Liver (tissue), 9 donors: Measurements from ENCODE around the gene SH2B3. TPM values are rescaled to one million over a fixed set of nuclear protein-coding genes. Genes with fewer than 3 reads are reported as not detected.

ENCODE experiments used
- DNase-seq: peaks from one replicate; pipeline ENCODE4 v3.0.0-alpha.2; 2017; ENCODE audit warnings: low spot score
- H3K27ac ChIP-seq, 2 donors: one replicate each; pipeline ENCODE4 v1.7.0; 2013; ENCODE audit warnings: inconsistent platforms in 2 of 2, low read length in 2 of 2, control low read depth in 1 of 2, low read depth in 1 of 2, mild to moderate bottlenecking in 1 of 2
- H3K27me3 ChIP-seq, 4 donors: one replicate each; pipeline versions ENCODE4 v1.6.1 to v1.7.0; 2013; ENCODE audit warnings: low read length in 3 of 4, inconsistent platforms in 1 of 4, mild to moderate bottlenecking in 1 of 4, moderate library complexity in 1 of 4; ENCODE audit not compliant: control insufficient read depth in 4 of 4, insufficient read depth in 4 of 4
- H3K36me3 ChIP-seq, 4 donors: one replicate each; pipeline versions ENCODE4 v1.6.1 to v1.7.0; 2013; ENCODE audit warnings: low read length in 3 of 4, mild to moderate bottlenecking in 3 of 4, low read depth in 1 of 4, moderate library complexity in 1 of 4; ENCODE audit not compliant: control insufficient read depth in 4 of 4, insufficient read depth in 3 of 4
- H3K4me1 ChIP-seq, 4 donors: one replicate each; pipeline versions ENCODE4 v1.6.1 to v1.7.0; 2013; ENCODE audit warnings: low read length in 3 of 4, mild to moderate bottlenecking in 3 of 4, moderate library complexity in 1 of 4; ENCODE audit not compliant: control insufficient read depth in 4 of 4, insufficient read depth in 4 of 4
- H3K4me3 ChIP-seq, 3 donors: one replicate each; pipeline versions ENCODE4 v1.6.1 to v1.7.0; 2013; ENCODE audit warnings: low read length in 3 of 3, control low read depth in 1 of 3, low read depth in 1 of 3, mild to moderate bottlenecking in 1 of 3
- H3K9ac ChIP-seq, 2 donors: one replicate each; pipeline ENCODE4 v1.7.0; 2013; ENCODE audit warnings: low read length in 2 of 2, mild to moderate bottlenecking in 2 of 2, moderate library complexity in 2 of 2, control low read depth in 1 of 2, low read depth in 1 of 2
- H3K9me3 ChIP-seq, 4 donors: one replicate each; pipeline versions ENCODE4 v1.6.1 to v1.7.0; 2013; ENCODE audit warnings: low read length in 3 of 4; ENCODE audit not compliant: control insufficient read depth in 4 of 4
- ATF3 ChIP-seq: IDR thresholded peaks from 2 replicates; pipeline ENCODE4 v1.6.1; 2016; ENCODE audit warnings: antibody characterized with exemption
- EGR1 ChIP-seq, 2 donors: IDR thresholded peaks; 2 replicates each; pipeline ENCODE4 v1.6.1; 2016 to 2018; ENCODE audit warnings: antibody characterized with exemption in 2 of 2, low read depth in 2 of 2
- FOXA1 ChIP-seq: IDR thresholded peaks from 2 replicates; pipeline ENCODE4 v1.6.1; 2016; ENCODE audit warnings: antibody characterized with exemption
- FOXA2 ChIP-seq: IDR thresholded peaks from 2 replicates; pipeline ENCODE4 v1.6.1; 2016; ENCODE audit warnings: antibody characterized with exemption
- GABPA ChIP-seq, 2 donors: IDR thresholded peaks in 1 of 2; conservative IDR thresholded peaks in 1 of 2; 2 replicates each; pipeline ENCODE4 v1.6.1; 2016; ENCODE audit warnings: antibody characterized with exemption in 2 of 2, mild to moderate bottlenecking in 1 of 2, moderate library complexity in 1 of 2
- HNF4A ChIP-seq, 2 donors: conservative IDR thresholded peaks; 2 replicates each; pipeline ENCODE4 v1.6.1; 2016; ENCODE audit warnings: antibody characterized with exemption in 2 of 2, mild to moderate bottlenecking in 2 of 2
- HNF4G ChIP-seq: IDR thresholded peaks from 2 replicates; pipeline ENCODE4 v1.6.1; 2016; ENCODE audit warnings: antibody characterized with exemption
- JUND ChIP-seq, 2 donors: IDR thresholded peaks; 2 replicates each; pipeline ENCODE4 v1.6.1; 2016; ENCODE audit warnings: antibody characterized with exemption in 2 of 2
- MAX ChIP-seq: IDR thresholded peaks from 2 replicates; pipeline ENCODE4 v1.6.1; 2016; ENCODE audit warnings: antibody characterized with exemption
- NR2F2 ChIP-seq: IDR thresholded peaks from 2 replicates; pipeline ENCODE4 v1.6.1; 2016; ENCODE audit warnings: antibody characterized with exemption
- RAD21 ChIP-seq, 2 donors: IDR thresholded peaks; 2 replicates each; pipeline ENCODE4 v1.6.1; 2016; ENCODE audit warnings: antibody characterized with exemption in 2 of 2, mild to moderate bottlenecking in 2 of 2
- RXRA ChIP-seq, 2 donors: IDR thresholded peaks; 2 replicates each; pipeline ENCODE4 v1.6.1; 2017 to 2018; ENCODE audit warnings: antibody characterized with exemption in 2 of 2, mild to moderate bottlenecking in 1 of 2
- SP1 ChIP-seq: IDR thresholded peaks from 2 replicates; pipeline ENCODE4 v1.6.1; 2018; ENCODE audit warnings: antibody characterized with exemption, mild to moderate bottlenecking
- TAF1 ChIP-seq: conservative IDR thresholded peaks from 2 replicates; pipeline ENCODE4 v1.6.1; 2016; ENCODE audit warnings: antibody characterized with exemption, mild to moderate bottlenecking
- YY1 ChIP-seq: IDR thresholded peaks from 2 replicates; pipeline ENCODE4 v1.6.1; 2016; ENCODE audit warnings: antibody characterized with exemption, mild to moderate bottlenecking
- WGBS: extraction: QIAGEN DNeasy Blood & Tissue Kit; methylation state at CpG from one replicate; pipeline ENCODE4 v1.1.7; 2013; 5-methylcytosine and 5-hydroxymethylcytosine counted together
- polyA plus RNA-seq, 2 donors: library from polyadenylated mRNA; stranded (reverse) in 1 of 2; unstranded in 1 of 2; fragments of 200-250 nt in 1 of 2; fragments of >200 nt in 1 of 2; fragmentation: Nextera tagmentation in 1 of 2; extraction: Ambion mirVana in 1 of 2; gene quantifications; one replicate each; pipeline versions ENCODE4 v1.2.1 to v1.2.3, GENCODE V29; 2013 to 2015
- total RNA-seq, 2 donors: library from RNA; depleted of rRNA; stranded (reverse); fragments of >200 nt; gene quantifications; one replicate each; pipeline ENCODE4 v1.2.3, GENCODE V29; 2014
- TF ChIP-seq, protein P1 (sequence below): IDR thresholded peaks from 2 replicates; pipeline ENCODE4 v1.6.1; 2016; ENCODE audit warnings: antibody characterized with exemption
- TF ChIP-seq, protein P2 (sequence below): IDR thresholded peaks from 2 replicates; pipeline ENCODE4 v1.6.1; 2016; ENCODE audit warnings: antibody characterized with exemption, mild to moderate bottlenecking
- TF ChIP-seq, protein P3 (sequence below): fragments of 150-350 bp; IDR thresholded peaks from 2 replicates; pipeline ENCODE4 v1.5.1; 2017; ENCODE audit warnings: improper control_type of control experiment, low read depth, low read length; ENCODE audit not compliant: missing input control
- donor health status: healthy.
- donor health status: healthy.
- donor health status: healthy.
- donor health status: healthy.
- donor health status: healthy.

Gene SH2B3
- total and polyA plus RNA-seq, 4 donors, result 4.4 to 18.7 (median 8.8) TPM

DNA sequence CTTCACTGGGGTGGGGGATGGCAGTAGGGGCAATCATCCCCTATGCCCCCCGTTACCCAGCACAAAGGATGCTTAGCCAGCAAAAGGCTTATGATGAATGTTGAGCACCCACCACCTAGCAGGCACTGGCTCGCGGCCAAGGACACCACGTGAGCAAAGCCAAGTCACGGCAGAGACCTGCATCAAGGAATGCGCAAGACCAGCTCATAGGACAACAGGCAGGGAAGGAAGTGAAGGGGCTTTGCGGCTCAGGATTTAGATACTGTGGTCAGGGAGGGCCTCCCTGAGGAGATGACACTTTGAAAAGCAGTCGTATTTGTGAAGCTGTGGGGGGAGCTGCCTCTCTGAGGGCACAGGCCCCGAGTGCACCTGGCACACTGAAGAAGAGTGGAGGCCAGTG, 32.8 kb downstream of the SH2B3 start:
- no peaks in the 10 kb centered on the region for H3K9me3 ChIP-seq
- peaks cover 0 to under 1% (median 0%) of the 10 kb centered on the region in 4 donors for H3K36me3 ChIP-seq
- H3K27ac ChIP-seq, result peak overlapping the region; percentile 92 to 94
- peaks cover 13 to 41% (median 25%) of the 10 kb centered on the region in 4 donors for H3K4me1 ChIP-seq
- TF ChIP-seq HNF4A (conservative IDR thresholded peaks at IDR 0.05) (no peak), NR2F2 (no peak), MAX (no peak), GABPA (IDR thresholded peaks at IDR 0.05 in 1 of 2, conservative IDR thresholded peaks at IDR 0.05 in 1 of 2) (no peak), YY1 (no peak), RAD21 (IDR thresholded peaks at IDR 0.05) (no peak), ATF3 (no peak), RXRA (IDR thresholded peaks at IDR 0.05) (no peak), FOXA2 (no peak)
- TF ChIP-seq, protein P1, sequence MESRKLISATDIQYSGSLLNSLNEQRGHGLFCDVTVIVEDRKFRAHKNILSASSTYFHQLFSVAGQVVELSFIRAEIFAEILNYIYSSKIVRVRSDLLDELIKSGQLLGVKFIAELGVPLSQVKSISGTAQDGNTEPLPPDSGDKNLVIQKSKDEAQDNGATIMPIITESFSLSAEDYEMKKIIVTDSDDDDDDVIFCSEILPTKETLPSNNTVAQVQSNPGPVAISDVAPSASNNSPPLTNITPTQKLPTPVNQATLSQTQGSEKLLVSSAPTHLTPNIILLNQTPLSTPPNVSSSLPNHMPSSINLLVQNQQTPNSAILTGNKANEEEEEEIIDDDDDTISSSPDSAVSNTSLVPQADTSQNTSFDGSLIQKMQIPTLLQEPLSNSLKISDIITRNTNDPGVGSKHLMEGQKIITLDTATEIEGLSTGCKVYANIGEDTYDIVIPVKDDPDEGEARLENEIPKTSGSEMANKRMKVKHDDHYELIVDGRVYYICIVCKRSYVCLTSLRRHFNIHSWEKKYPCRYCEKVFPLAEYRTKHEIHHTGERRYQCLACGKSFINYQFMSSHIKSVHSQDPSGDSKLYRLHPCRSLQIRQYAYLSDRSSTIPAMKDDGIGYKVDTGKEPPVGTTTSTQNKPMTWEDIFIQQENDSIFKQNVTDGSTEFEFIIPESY, result no peak
- WGBS, result 47% methylated on average over 9 of the region's 9 CpGs
- no peak overlapping the region for H3K9ac ChIP-seq
- no peak overlapping the region for H3K4me3 ChIP-seq
- peak; percentile 74 for DNase-seq
- no peaks in the 10 kb centered on the region for H3K27me3 ChIP-seq

DNA sequence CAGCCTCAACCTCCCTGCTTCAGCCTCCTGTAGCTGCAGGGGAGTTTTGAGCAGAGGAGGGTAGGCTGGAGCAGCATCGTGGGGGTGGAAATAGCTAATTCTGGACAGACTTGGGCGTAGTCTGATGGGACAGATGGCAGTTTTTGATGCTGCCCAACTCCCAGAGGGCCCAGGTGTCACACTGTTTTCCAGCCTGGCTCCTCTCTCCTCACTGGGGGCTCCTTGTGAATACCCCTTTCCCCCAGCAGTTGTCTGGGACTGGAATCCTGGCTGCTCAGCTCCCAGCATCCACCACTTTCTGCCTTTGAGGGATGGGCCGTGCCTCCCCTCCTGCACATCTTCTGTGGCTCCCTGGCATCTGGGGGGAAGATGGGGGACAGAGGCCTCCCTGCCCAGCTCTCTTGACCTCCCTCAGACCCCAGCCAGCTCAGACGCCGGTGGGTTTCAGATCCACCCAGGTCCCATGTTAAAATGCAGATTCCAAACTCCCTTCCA, 34.0 kb downstream of the SH2B3 start:
- TF ChIP-seq MAX (no peak), TAF1 (no peak), FOXA2 (no peak), YY1 (no peak), HNF4A (conservative IDR thresholded peaks at IDR 0.05) (no peak), SP1 (no peak), NR2F2 (no peak), EGR1 (IDR thresholded peaks at IDR 0.05; ENCODE audit: low read depth in 2 of 2) (no peak), RXRA (IDR thresholded peaks at IDR 0.05) (no peak), RAD21 (IDR thresholded peaks at IDR 0.05) (no peak), GABPA (IDR thresholded peaks at IDR 0.05 in 1 of 2, conservative IDR thresholded peaks at IDR 0.05 in 1 of 2) (no peak), ATF3 (no peak), FOXA1 (no peak), JUND (IDR thresholded peaks at IDR 0.05) (no peak), HNF4G (no peak)
- TF ChIP-seq, protein P2, sequence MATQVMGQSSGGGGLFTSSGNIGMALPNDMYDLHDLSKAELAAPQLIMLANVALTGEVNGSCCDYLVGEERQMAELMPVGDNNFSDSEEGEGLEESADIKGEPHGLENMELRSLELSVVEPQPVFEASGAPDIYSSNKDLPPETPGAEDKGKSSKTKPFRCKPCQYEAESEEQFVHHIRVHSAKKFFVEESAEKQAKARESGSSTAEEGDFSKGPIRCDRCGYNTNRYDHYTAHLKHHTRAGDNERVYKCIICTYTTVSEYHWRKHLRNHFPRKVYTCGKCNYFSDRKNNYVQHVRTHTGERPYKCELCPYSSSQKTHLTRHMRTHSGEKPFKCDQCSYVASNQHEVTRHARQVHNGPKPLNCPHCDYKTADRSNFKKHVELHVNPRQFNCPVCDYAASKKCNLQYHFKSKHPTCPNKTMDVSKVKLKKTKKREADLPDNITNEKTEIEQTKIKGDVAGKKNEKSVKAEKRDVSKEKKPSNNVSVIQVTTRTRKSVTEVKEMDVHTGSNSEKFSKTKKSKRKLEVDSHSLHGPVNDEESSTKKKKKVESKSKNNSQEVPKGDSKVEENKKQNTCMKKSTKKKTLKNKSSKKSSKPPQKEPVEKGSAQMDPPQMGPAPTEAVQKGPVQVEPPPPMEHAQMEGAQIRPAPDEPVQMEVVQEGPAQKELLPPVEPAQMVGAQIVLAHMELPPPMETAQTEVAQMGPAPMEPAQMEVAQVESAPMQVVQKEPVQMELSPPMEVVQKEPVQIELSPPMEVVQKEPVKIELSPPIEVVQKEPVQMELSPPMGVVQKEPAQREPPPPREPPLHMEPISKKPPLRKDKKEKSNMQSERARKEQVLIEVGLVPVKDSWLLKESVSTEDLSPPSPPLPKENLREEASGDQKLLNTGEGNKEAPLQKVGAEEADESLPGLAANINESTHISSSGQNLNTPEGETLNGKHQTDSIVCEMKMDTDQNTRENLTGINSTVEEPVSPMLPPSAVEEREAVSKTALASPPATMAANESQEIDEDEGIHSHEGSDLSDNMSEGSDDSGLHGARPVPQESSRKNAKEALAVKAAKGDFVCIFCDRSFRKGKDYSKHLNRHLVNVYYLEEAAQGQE, result no peak
- TF ChIP-seq, protein P3, sequence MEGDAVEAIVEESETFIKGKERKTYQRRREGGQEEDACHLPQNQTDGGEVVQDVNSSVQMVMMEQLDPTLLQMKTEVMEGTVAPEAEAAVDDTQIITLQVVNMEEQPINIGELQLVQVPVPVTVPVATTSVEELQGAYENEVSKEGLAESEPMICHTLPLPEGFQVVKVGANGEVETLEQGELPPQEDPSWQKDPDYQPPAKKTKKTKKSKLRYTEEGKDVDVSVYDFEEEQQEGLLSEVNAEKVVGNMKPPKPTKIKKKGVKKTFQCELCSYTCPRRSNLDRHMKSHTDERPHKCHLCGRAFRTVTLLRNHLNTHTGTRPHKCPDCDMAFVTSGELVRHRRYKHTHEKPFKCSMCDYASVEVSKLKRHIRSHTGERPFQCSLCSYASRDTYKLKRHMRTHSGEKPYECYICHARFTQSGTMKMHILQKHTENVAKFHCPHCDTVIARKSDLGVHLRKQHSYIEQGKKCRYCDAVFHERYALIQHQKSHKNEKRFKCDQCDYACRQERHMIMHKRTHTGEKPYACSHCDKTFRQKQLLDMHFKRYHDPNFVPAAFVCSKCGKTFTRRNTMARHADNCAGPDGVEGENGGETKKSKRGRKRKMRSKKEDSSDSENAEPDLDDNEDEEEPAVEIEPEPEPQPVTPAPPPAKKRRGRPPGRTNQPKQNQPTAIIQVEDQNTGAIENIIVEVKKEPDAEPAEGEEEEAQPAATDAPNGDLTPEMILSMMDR, result no peak
- TF ChIP-seq, protein P1, result no peak
- 80% methylated on average over 5 of the region's 5 CpGs for WGBS
- no peak for DNase-seq
- Histone ChIP-seq H3K27me3 (no peaks in the 10 kb centered on the region), H3K9ac (no peak overlapping the region), H3K9me3 (no peaks in the 10 kb centered on the region), H3K4me1 (peaks cover 12 to 36% (median 22%) of the 10 kb centered on the region in 4 donors), H3K36me3 (peaks cover 0 to 2% (median 0%) of the 10 kb centered on the region in 4 donors), H3K27ac (peak overlapping the region in 1 of 2 donors; percentile 46), H3K4me3 (no peak overlapping the region)
